Measurements from ENCODE around the gene DYRK1A. TPM values are rescaled to one million over a fixed set of nuclear protein-coding genes. Genes with fewer than 3 reads are reported as not detected.

DYRK1A gene
- total RNA-seq, 2 experiments from 2014 or later = 53.9 to 55.4 TPM

GRCh38 chr21:37432710-37433455 lies 66.3 kb downstream of the DYRK1A start:
- CTCF ChIA-PET = no interaction called here
- POLR2A ChIA-PET = no interaction called here

GRCh38 chr21:37433456-37433840 lies 66.9 kb downstream of the DYRK1A start:
- CTCF ChIA-PET = no interaction called here
- POLR2A ChIA-PET = no interaction called here

GRCh38 chr21:37435120-37435519 lies 68.5 kb downstream of the DYRK1A start:
- POLR2A ChIA-PET = interaction anchor here (1.2 kb wide), 1 partner anchor 168 kb away, joined by 3 read pairs; the partner anchor contains the start of gene VPS26C

GRCh38 chr21:37435711-37436110 lies 69.1 kb downstream of the DYRK1A start:
- ChIA-PET POLR2A (no interaction called here), CTCF (no interaction called here)

More at GRCh38 chr21:37435120-37435519, 68.5 kb downstream of the DYRK1A start:
- CTCF ChIA-PET = no interaction called here

- ChIA-PET POLR2A (no interaction called here), CTCF (no interaction called here)
Observed at GRCh38 chr21:37436174-37436573, 69.6 kb downstream of the DYRK1A start.

- ChIA-PET CTCF (no interaction called here), POLR2A (no interaction called here)
Observed at GRCh38 chr21:37437376-37438080, 71.0 kb downstream of the DYRK1A start.

- CTCF ChIA-PET = no interaction called here
- POLR2A ChIA-PET = no interaction called here
Observed at GRCh38 chr21:37443683-37444082, 77.1 kb downstream of the DYRK1A start.

DNA sequence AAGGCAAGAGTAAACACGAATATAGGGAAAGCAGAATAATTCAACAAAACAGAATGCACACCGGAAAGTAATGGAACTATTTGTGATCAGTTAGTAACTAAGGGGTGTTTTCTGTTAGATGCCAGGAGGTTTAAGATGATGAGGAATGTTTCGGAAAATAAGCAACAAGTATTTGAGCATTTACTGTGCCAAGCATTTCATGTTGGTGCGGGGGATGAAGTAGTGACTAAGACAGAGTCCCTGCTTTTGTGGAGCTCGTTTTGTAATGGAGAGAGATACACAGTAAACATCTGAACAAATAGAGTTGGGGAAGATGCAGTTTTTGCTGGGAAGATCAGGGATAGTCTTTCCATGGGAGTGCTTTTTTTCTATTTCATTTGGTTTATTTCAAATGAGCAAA lies 78.7 kb downstream of the DYRK1A start:
- CTCF ChIA-PET = no interaction called here
- POLR2A ChIA-PET = no interaction called here

GRCh38 chr21:37446552-37446951 lies 80.0 kb downstream of the DYRK1A start:
- CTCF ChIA-PET = no interaction called here
- POLR2A ChIA-PET = no interaction called here

- ChIA-PET CTCF (no interaction called here), POLR2A (interaction anchor here (0.6 kb wide), 1 partner anchor 83 kb away, joined by 4 read pairs; no protein-coding TSS in a partner anchor)
Observed at GRCh38 chr21:37447288-37447936, 80.8 kb downstream of the DYRK1A start.

- ChIA-PET CTCF (no interaction called here), POLR2A (no interaction called here)
Observed at GRCh38 chr21:37449302-37449937, 82.8 kb downstream of the DYRK1A start.

- CTCF ChIA-PET = interaction anchor here (1.9 kb wide), 1 partner anchor 14 kb away, joined by 6 read pairs; no protein-coding TSS in a partner anchor
- POLR2A ChIA-PET = no interaction called here
Observed at GRCh38 chr21:37450445-37450941, 83.9 kb downstream of the DYRK1A start.

GRCh38 chr21:37451446-37451845 lies 84.9 kb downstream of the DYRK1A start:
- CTCF ChIA-PET = interaction anchor here (0.6 to 1.9 kb wide), 3 partner anchors 13 to 218 kb away, joined by 3 to 6 read pairs (median 3); no protein-coding TSS in a partner anchor
- POLR2A ChIA-PET = no interaction called here

- ChIA-PET CTCF (no interaction called here), POLR2A (no interaction called here)
Observed at GRCh38 chr21:37452227-37452626, 85.7 kb downstream of the DYRK1A start.

DNA sequence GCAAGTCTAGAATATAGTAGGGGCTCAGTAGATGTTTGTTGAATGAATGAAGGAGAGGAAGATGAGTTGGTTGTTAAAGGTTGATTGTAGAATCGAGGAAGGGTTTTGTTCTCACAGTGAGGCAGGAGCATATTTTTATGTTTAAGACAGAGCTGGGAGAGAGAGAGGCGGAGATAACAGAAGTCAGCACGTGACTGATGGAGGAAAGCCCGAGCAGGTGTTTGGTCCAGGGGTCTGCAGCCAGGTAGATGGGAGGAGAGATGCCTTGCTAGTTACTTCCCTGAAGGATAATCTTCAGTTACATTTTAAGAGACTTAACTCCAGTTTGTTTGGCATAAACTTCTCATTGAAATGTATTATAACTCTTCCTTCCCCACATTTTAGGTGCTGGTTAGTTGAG lies 86.8 kb downstream of the DYRK1A start:
- CTCF ChIA-PET = interaction anchor here (0.7 kb wide), 1 partner anchor 17 kb away, joined by 3 read pairs; no protein-coding TSS in a partner anchor

DNA sequence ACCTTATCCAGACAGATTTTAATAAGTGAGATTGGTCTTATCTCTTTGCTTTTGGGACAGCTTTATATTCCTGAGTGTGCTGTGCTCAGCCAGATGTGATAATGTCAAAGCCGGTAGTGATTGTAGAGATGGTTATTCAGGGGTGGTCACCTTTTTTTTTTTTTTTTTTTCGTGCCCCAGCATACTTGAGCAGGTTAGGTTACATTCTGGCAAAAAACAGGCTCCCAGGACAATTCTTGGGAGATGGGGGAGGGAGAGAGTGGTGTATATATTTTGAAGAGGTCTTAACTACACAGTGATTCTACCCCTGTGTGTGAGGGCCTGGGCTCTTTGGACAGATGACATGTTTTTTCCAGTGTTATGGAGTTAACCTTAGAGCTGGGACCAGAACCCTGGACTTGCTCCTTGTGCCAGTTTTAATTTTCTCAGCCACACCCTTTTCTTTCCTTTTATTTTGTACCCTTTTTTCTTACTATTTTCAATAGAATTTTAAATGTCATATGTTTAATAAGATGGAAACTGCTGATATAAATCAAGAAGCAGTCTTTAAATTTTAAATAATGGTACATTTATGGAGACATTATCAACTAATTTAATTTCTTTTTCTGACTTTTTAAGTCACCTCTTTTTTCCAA lies 88.4 kb downstream of the DYRK1A start:
- ChIA-PET POLR2A (no interaction called here), CTCF (no interaction called here)

More for the DNA sequence above, 86.8 kb downstream of the DYRK1A start:
- POLR2A ChIA-PET = no interaction called here

DNA sequence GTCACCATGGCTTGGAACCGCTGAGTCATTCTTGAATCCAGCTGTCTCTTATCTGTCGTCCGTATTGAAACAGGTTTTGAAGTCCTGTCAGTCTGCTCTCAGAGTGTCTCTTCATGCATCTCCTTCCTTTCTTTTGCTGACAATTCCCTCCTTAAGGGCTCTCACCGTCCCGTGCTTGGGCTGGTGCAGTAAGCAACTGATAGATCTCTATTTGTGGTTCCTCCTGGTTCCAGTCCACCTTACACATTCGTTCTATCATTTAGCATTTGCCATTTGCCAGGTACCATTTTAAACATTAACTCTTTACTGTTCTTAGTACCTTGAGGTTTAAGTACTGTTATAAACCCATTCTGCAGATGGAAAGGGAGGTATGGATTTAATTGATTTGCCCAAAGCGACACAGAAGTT lies 88.9 kb downstream of the DYRK1A start:
- POLR2A ChIA-PET = no interaction called here
- CTCF ChIA-PET = no interaction called here

GRCh38 chr21:37458669-37459276 lies 92.2 kb downstream of the DYRK1A start:
- CTCF ChIA-PET = no interaction called here

GRCh38 chr21:37459575-37459974 lies 93.0 kb downstream of the DYRK1A start:
- POLR2A ChIA-PET = no interaction called here
- CTCF ChIA-PET = no interaction called here

More at GRCh38 chr21:37458669-37459276, 92.2 kb downstream of the DYRK1A start:
- POLR2A ChIA-PET = no interaction called here
